Right forelimb (tissue), 1 donor: ENCODE results near the gene PARP6.
A peak's percentile ranks its signal among the peaks of the same experiment; 100 is the strongest.

Experiments
- DNase-seq: peaks from one replicate; pipeline ENCODE4 v3.0.0-alpha.2; 2018

The PARP6 gene

DNA sequence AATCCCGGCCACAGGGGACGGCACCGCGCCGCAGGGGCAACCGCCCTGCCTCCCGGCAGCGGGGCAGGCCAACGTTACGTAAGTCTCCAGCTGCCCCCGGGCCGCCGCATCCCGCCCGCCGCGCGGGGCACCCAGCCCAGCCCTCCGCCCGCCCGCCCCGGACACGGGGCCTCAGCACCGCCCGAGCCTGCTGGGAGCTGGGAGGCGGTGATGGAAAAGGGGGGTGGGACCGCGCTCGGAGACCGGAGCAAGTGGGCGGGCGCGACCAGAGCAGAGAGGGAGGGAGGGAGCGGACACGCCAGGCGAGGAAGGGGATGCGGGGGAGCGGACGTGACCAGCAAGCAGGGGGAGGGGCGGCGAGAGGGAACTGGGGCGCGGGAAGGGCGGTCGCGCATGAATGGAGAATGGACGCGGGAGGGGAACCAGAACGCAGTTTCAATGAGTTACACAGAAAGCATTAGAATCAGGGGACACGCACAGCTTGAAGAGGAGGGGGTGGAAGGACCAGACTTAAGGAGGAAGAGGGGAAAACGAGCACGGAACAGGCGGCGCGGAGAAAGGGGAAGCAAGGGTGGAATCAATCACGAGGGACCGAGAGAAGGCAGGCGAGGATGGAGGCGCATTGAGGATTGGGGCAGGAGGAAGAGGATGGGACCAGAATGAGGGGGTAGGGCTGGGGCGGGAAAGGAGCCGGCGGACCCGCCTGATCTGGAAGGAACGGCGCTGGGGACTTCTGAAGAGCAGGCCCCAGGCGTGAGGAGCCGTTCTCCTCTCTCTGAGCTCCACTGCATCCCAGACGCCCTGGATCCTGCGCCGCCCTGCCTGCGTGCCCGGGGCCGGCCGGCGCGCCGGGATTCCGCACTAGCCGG lies 41.9 kb downstream of the PARP6 start:
- DNase-seq = peak; percentile 94

DNA sequence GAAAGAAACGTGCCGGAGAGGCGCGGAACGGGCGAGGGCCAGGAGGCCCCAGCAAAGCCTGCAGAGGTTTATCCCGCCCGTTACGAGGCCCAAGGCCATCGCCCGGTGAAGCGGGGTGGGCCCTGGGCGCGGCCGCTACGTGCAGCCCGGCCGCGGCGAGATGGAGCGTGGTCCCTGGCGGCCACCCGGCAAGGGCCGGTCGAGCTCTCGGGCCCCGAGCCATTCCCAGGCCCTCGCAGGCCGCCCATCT lies 42.5 kb downstream of the PARP6 start:
- no peak for DNase-seq

DNA sequence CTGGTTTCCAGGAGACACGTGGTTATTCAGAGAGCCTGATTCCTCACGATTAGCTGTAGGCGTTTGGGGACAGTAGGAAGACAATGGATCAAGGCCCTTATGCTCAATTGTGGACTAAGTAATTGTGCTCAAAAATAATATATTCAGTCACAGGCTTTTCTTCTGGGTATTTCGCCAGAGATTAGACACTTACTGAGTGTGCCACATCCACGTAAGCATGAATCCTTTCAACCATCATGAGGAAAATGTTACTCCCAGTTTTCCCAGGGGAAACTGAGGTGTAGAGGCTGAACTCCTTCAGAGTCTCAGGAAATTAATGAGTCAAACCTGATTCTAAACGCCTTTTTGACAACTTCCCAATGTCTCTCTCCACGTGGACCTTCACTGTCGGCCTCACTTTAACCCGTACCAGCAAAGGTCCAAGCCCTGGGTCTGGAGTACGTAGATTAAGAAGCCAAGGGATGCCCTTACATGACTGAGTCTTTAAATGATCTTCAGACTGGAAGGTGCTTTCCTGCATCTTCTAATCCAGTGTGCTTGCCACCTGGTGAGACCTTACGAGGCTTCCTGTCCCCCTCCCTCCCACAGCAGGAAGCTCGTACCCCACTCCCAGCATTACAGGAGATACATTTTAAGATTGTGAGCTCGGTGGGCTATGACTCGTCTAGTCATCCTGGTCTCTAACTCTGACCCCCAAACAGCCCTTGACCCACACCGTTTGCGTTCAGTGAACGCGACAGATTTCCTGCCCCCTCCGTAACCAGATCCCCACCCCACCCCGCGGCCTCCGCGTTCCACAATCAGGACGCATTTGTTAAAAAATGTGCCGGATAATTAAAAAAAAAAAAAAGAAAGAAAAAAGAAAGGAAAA lies 43.0 kb downstream of the PARP6 start:
- no peak for DNase-seq

DNA sequence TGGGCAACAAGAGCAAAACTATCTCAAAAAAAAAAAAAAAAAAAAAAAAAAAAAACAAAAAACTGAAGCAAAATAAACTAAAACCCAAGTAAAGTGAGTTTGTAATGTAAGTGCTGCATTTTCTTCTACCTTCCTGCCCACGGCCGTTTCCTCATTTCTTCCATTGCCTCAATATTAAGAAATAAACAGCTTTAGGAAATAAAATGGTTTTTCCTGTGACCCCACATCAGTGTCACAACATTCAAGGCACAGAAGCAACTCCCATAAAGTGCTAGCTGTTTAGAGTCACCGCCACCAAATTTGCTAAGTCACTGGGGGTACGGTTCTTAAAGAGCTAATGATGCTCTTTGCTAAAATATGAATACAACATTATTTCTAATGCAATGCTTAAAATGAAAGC lies 44.6 kb downstream of the PARP6 start:
- DNase-seq = no peak

GRCh38 chr15:72227192-72227586 lies 45.2 kb downstream of the PARP6 start:
- DNase-seq = no peak

GRCh38 chr15:72223278-72223677 lies 49.1 kb downstream of the PARP6 start:
- no peak for DNase-seq

DNA sequence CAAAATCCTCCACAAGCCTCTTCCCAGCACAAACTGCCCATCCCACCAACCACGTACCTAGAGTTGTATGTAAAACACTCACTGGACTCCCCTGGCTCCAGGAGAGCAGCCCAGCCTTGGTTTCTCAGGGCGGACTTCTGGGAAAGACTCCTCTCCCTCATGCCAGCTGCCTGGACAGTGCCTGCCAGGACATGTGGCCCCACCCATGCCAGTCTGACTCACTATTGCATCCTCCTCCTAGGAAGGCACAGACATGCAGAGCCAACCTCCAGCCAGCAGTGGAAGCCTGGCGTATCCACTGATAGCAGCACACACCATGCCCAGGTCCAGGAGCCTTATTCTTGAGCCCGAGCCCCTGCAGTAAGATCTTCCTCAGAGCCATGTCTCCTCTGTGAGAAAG lies 50.0 kb downstream of the PARP6 start:
- no peak for DNase-seq

DNA sequence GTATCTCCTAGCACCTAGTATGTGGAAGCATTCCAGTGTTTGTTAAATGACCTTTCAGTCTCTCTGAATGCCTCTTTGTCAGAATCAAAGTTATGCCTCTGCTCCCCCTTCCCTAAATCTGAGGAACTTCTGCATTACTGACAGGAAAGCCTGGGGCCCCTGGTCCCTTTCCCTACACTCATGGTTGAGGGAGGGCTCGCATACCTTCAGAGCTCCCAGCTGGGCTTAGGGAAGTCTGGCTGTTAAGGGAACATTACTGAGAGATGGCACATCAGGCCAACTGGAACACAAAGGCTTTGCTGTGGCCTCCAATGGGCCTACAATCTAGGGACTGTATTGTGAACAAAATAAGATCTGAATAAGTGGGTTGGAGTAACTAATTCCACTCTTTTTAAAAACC lies 51.7 kb downstream of the PARP6 start:
- no peak for DNase-seq

- DNase-seq = no peak
These were observed 55.1 kb downstream of the PARP6 start for GRCh38 chr15:72217216-72217615.

DNA sequence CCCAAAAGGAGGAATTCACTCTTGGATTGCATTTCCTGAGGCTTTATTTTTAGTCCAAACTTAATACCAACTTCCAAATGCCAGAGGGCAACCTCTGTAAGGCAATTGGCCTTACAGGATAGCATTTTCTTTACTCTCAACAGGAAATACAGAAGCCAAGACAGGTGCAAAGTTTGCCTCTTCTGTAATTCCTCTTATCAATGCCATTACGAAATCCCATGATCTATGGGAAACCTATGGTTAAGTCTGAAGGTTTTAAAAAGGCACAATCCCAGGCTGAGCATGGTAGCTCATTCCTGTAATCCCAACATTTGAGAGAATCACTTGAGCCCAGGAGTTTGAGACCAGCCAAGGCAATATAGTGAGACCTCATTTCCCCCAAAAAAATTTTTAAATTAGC lies 56.3 kb downstream of the PARP6 start:
- DNase-seq = no peak

GRCh38 chr15:72207558-72208085 lies 64.7 kb downstream of the PARP6 start:
- no peak for DNase-seq

DNA sequence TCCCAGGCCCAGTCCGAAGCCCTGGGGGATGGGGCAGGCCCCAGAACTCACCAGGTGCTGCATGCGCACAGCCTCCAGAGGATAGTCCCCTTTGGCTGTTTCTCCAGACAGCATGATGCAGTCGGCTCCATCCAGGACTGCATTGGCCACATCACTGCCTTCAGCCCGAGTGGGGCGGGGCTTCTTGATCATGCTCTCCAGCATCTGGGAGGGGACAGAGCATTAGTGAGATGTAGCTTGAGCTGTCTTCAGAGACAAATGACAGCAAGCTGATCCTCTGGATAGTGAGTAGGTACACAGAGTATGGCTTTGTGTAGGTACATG lies 65.7 kb downstream of the PARP6 start:
- DNase-seq = no peak

- DNase-seq = no peak
These were observed 66.3 kb downstream of the PARP6 start for GRCh38 chr15:72205896-72206676.

DNA sequence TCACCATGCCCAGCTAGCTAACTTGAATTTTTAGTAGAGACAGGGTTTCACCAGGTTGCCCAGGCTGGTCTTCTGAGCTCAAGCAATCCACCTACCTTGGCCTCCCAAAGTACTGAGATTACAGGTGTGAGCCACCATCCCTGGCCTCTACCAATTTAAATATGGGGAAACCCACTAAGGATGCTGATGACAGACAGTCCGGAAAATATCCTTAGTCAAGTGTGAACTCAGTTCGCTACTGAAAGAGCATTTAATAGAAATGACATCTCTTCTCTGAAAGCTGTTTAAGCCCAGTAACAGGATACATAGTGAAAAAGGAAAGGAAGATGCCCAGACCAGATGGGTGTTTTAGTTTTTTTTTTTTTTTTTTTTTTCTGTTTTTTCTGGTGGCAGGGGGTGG lies 67.1 kb downstream of the PARP6 start:
- no peak for DNase-seq

GRCh38 chr15:72203507-72203837 lies 68.9 kb downstream of the PARP6 start:
- DNase-seq = peak; percentile 66

- no peak for DNase-seq
These were observed 69.4 kb downstream of the PARP6 start for GRCh38 chr15:72202801-72203506.

- no peak for DNase-seq
These were observed 70.1 kb downstream of the PARP6 start for GRCh38 chr15:72202302-72202701.

- DNase-seq = no peak
These were observed 70.9 kb downstream of the PARP6 start for GRCh38 chr15:72201391-72201921.

- DNase-seq = no peak
These were observed 71.7 kb downstream of the PARP6 start for GRCh38 chr15:72200395-72201237.

DNA sequence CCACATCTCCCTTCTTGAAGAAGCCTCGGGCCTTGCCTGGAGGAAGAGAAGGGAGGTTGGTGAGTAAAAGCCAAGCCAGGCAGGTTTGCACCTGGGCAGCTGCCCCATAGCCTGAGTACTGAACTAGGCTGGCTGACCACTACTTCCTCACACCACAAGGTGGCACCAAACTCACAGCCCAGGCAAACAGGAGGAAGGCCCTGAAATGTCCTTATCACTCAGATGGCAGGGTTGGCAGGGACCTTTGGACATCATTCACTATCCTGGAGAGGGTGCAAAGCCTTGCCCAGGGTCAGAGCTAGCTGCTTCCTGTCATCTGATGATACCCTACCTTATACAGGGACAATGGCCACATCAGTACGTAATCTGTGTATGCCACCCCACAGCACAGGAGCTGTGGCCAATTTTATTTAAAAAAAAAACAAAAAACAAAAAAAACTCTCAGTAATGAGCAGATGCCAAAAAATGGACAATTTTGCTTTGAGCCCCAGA lies 72.6 kb downstream of the PARP6 start:
- peak; percentile 79 for DNase-seq

DNA sequence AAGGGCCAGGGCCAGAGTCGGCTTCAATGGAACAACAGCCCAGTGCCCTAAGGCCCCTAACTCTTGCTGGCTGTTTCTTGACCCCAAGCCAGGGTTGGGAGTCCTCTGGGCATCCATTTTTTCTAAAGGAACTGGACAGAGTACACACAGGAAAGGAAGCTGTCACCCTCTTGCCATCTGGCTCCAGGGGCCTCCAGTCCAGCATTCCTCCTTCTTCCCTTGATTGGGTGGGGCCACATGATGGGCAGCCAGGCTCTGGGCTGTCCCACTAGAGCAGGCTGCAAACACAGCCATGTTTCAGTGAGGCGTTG lies 73.2 kb downstream of the PARP6 start:
- no peak for DNase-seq
